Activated naive CD8-positive, alpha-beta T cell treated with anti-CD3 and anti-CD28 coated beads, Interleukin-2, amount 50 U/mL, for 16 hours (primary cell): ENCODE results near the gene AXIN2.
"Not testable (repeated sequence)": the region's sequence is repeated elsewhere in the genome, so short reads cannot be mapped to it uniquely, and the experiment has no call there.

Experiments
- DNase-seq: peaks from one replicate; pipeline ENCODE4 v3.0.0-alpha.2; 2020; ENCODE audit warnings: low read depth, low spot score

AXIN2 gene

GRCh38 chr17:65536573-65537342, 24.7 kb downstream of the AXIN2 start:
- DNase-seq, result no peak

GRCh38 chr17:65535777-65536572, 25.5 kb downstream of the AXIN2 start:
- no peak for DNase-seq

- DNase-seq, result no peak
Measured at GRCh38 chr17:65533852-65534457, 27.5 kb downstream of the AXIN2 start.

- no peak for DNase-seq
Measured at GRCh38 chr17:65533056-65533745, 28.2 kb downstream of the AXIN2 start.

- no peak for DNase-seq
Measured at GRCh38 chr17:65532101-65532890, 29.2 kb downstream of the AXIN2 start.

GRCh38 chr17:65531256-65532100, 30.0 kb downstream of the AXIN2 start:
- DNase-seq, result no peak

GRCh38 chr17:65530523-65531255, 30.8 kb downstream of the AXIN2 start:
- no peak for DNase-seq

GRCh38 chr17:65529761-65530522, 31.5 kb downstream of the AXIN2 start:
- DNase-seq, result no peak

- no peak for DNase-seq
Measured at GRCh38 chr17:65529040-65529633, 32.3 kb downstream of the AXIN2 start.

- no peak for DNase-seq
Measured at GRCh38 chr17:65527857-65528591, 33.4 kb downstream of the AXIN2 start.

- DNase-seq, result no peak
Measured at GRCh38 chr17:65527381-65527780, 34.1 kb downstream of the AXIN2 start.

- not testable (repeated sequence) for DNase-seq
Measured at GRCh38 chr17:65526854-65527253, 34.6 kb downstream of the AXIN2 start.

- no peak for DNase-seq
Measured at GRCh38 chr17:65523853-65524664, 37.4 kb downstream of the AXIN2 start.

- no peak for DNase-seq
Measured at GRCh38 chr17:65523411-65523810, 38.0 kb downstream of the AXIN2 start.

- no peak for DNase-seq
Measured at GRCh38 chr17:65522751-65523404, 38.6 kb downstream of the AXIN2 start.

GRCh38 chr17:65519462-65519861, 42.0 kb downstream of the AXIN2 start:
- no peak for DNase-seq
